ENCODE results near the gene ACSL3. TPM values are rescaled to one million over a fixed set of nuclear protein-coding genes. Genes with fewer than 3 reads are reported as not detected.
"Not testable (repeated sequence)": the region's sequence is repeated elsewhere in the genome, so short reads cannot be mapped to it uniquely, and the experiment has no call there.

ACSL3 gene
- total and polyA plus RNA-seq, 7 donors, result 7.9 to 75.7 (median 48.2) TPM

DNA sequence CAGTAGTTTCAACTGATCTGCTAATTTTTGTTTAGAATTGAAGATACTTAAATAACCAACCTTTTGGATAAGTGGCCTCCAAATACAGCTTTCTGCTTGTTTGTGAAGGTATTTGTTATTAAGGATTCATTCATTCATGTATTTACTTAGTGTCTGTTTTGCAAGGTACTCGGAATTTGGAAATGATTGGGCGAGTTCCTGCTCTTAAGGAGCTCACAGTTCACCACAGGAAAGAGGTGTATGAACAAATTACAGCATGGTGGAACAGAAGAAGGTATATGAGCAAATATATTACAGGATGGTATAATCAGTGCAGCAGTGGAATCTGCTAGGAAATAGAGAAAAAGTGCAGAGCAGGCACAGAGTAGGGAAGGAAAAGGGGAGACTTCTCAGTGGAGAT, 4.5 kb downstream of the ACSL3 start:
- intact Hi-C loops (cut with DNase I), result no loop called here
- TF ChIP-seq, protein P1, sequence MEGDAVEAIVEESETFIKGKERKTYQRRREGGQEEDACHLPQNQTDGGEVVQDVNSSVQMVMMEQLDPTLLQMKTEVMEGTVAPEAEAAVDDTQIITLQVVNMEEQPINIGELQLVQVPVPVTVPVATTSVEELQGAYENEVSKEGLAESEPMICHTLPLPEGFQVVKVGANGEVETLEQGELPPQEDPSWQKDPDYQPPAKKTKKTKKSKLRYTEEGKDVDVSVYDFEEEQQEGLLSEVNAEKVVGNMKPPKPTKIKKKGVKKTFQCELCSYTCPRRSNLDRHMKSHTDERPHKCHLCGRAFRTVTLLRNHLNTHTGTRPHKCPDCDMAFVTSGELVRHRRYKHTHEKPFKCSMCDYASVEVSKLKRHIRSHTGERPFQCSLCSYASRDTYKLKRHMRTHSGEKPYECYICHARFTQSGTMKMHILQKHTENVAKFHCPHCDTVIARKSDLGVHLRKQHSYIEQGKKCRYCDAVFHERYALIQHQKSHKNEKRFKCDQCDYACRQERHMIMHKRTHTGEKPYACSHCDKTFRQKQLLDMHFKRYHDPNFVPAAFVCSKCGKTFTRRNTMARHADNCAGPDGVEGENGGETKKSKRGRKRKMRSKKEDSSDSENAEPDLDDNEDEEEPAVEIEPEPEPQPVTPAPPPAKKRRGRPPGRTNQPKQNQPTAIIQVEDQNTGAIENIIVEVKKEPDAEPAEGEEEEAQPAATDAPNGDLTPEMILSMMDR (IDR thresholded peaks at IDR 0.05), result no peak
- TF ChIP-seq POLR2A (IDR thresholded peaks at IDR 0.05), result no peak
- TF ChIP-seq EP300 (IDR thresholded peaks at IDR 0.05), result no peak
- no peak for TF ChIP-seq POLR2AphosphoS5 (IDR thresholded peaks at IDR 0.05)
- DNase-seq, result no peak
- no peak overlapping the region for H3K4me3 ChIP-seq
- no peak overlapping the region for H3K27ac ChIP-seq
- H3K36me3 ChIP-seq, result no peaks in the 10 kb centered on the region
- WGBS, 2 donors, result 71 to 79% methylated on average over 2 of the region's 2 CpGs
- no peaks in the 10 kb centered on the region for H3K9me3 ChIP-seq
- peaks cover 0 to 72% (median 61%) of the 10 kb centered on the region in 4 donors for H3K4me1 ChIP-seq
- H3K27me3 ChIP-seq, result no peaks in the 10 kb centered on the region

DNA sequence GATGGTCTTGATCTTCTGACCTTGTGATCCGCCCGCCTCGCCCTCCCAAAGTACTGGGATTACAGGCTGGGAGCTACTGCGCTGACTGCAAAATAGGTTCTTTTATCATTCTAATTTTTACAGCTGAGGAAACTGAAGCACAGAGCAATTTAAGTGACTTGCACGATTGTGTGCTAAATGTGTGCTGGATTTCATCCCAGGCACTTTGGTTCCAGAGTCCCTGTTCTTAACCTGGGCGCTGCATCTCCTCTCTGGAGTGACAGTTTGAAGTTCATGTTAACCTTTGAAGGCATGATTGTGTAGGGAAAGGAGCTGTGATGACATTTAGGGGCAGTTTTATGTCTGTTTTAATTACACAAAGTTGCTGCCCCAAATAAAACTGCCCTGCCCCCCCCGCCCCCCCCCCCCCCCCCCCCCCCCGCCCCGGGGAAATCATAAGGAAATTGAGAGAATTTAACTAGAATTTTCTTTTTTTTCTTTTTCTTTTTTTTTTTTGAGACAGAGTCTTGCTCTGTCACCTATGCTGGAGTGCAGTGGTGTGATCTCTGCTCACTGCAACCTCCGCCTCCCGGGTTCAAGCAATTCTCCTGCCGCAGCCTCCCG, 5.6 kb downstream of the ACSL3 start:
- no peak for TF ChIP-seq POLR2A (IDR thresholded peaks at IDR 0.05)
- TF ChIP-seq EP300 (IDR thresholded peaks at IDR 0.05), result no peak
- TF ChIP-seq, protein P1 (IDR thresholded peaks at IDR 0.05), result no peak
- TF ChIP-seq POLR2AphosphoS5 (IDR thresholded peaks at IDR 0.05), result no peak
- WGBS, 2 donors, result 48 to 81% methylated on average over 12 to 13 of the region's 13 CpGs
- no peak overlapping the region for H3K27ac ChIP-seq
- no peaks in the 10 kb centered on the region for H3K27me3 ChIP-seq
- H3K4me1 ChIP-seq, result peaks cover 0 to 78% (median 67%) of the 10 kb centered on the region in 4 donors
- H3K4me3 ChIP-seq, result no peak overlapping the region
- DNase-seq, result no peak
- intact Hi-C loops (cut with DNase I), result no loop called here
- no peaks in the 10 kb centered on the region for H3K36me3 ChIP-seq
- no peaks in the 10 kb centered on the region for H3K9me3 ChIP-seq

DNA sequence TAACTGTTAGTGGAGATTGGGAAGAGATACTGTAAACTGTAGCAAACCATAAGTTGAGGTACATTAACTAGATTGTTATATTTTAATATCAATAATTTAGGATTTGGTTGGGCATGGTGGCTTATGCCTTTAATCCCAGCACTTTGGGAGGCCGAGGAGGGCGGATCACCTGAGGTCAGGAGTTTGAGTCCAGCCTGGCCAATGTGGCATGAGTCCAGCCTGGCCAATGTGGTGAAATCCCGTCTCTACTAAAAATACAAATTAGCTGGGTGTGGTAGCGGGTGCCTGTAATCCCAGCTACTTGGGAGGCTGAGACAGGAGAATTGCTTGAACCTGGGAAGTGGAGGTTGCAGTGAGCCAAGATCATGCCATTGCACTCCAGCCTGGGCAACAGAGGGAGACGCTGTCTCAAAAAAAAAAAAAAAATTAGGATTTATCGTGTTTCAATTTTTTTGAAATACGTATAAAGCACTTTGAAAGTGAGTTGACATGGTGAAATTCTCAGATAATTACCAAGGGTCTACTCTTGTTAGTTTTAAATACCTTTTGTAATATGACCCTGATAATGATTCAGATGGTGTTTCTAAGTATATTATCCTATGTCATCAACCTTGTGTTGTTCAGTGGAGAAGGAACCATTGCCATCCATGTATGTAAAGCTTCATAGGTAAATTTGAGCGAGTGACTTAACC, 7.9 kb downstream of the ACSL3 start:
- 94 to 95% methylated on average over 8 of the region's 8 CpGs for WGBS, 2 donors
- H3K27ac ChIP-seq; H3K4me3 ChIP-seq; H3K9me3 ChIP-seq; H3K27me3 ChIP-seq; DNase-seq; H3K36me3 ChIP-seq; intact Hi-C loops (cut with DNase I): not testable (repeated sequence)
- H3K4me1 ChIP-seq, result peaks cover 0 to 58% (median 51%) of the 10 kb centered on the region in 4 donors

DNA sequence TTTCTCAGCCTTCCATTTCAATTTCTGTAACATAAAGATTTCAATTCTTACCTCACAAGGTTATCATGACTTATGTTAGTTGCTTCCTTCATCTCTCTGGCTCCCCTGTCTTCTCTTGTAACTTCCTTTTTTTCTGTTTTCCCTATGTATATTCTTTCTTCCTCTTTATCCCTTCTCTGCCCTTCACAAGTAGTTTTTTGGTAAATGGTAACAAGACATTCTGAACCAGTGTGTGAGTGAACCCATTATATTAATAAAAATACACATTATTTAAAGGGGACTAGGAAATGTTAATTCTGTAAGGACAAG, 8.4 kb downstream of the ACSL3 start:
- Histone ChIP-seq H3K36me3 (no peaks in the 10 kb centered on the region), H3K4me3 (no peak overlapping the region), H3K9me3 (no peaks in the 10 kb centered on the region), H3K27ac (no peak overlapping the region), H3K27me3 (no peaks in the 10 kb centered on the region), H3K4me1 (peaks cover 0 to 53% (median 46%) of the 10 kb centered on the region in 4 donors)
- DNase-seq, result no peak
- intact Hi-C loops (cut with DNase I), result no loop called here
- TF ChIP-seq EP300 (IDR thresholded peaks at IDR 0.05), result no peak
- TF ChIP-seq POLR2A (IDR thresholded peaks at IDR 0.05), result no peak
- TF ChIP-seq, protein P1 (IDR thresholded peaks at IDR 0.05), result no peak
- no peak for TF ChIP-seq POLR2AphosphoS5 (IDR thresholded peaks at IDR 0.05)

DNA sequence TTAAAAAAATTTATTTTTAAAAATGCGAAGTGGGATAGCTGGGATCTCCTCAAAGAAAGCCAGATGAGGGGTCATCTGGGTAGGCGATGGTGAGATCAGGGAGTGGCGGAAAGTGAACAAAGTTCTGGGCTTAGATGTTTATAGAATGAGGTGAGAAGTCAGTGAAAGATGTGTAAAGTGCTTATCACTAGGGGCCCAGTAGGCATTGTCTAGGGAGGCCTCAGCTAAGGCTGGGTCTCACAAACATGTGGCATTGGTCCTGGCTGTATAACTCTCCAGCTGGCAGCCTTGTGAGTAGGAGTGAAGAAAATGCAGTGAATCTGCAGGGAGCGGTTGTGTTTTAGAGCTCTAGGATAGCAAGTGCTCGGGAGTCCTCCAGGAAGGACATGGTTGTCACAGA, 10.5 kb downstream of the ACSL3 start:
- WGBS, 2 donors, result 84 to 94% methylated on average over 5 of the region's 5 CpGs
- DNase-seq, result no peak
- no peaks in the 10 kb centered on the region for H3K27me3 ChIP-seq
- peaks cover 0 to 39% (median 32%) of the 10 kb centered on the region in 4 donors for H3K4me1 ChIP-seq
- H3K9me3 ChIP-seq, result no peaks in the 10 kb centered on the region
- no peak for TF ChIP-seq POLR2AphosphoS5 (IDR thresholded peaks at IDR 0.05)
- TF ChIP-seq POLR2A (IDR thresholded peaks at IDR 0.05), result no peak
- TF ChIP-seq, protein P1 (IDR thresholded peaks at IDR 0.05), result no peak
- no peaks in the 10 kb centered on the region for H3K36me3 ChIP-seq
- intact Hi-C loops (cut with DNase I), result no loop called here
- H3K27ac ChIP-seq, result no peak overlapping the region
- no peak overlapping the region for H3K4me3 ChIP-seq

All from sigmoid colon (tissue), 7 donors.